Lung microvascular endothelial cell (primary cell): Measurements from ENCODE around the gene ACADS. TPM values are rescaled to one million over a fixed set of nuclear protein-coding genes. Genes with fewer than 3 reads are reported as not detected.
"Not testable (repeated sequence)": the region's sequence is repeated elsewhere in the genome, so short reads cannot be mapped to it uniquely, and the experiment has no call there.

ENCODE experiments used
- DNase-seq, 2 donors: peaks; one replicate each; pipeline versions ENCODE4 v3.0.0 to v3.0.0-alpha.2; 2010; ENCODE audit warnings: low read depth in 2 of 2
- total RNA-seq: library from RNA; depleted of rRNA; stranded (reverse); fragments of >200 nt; gene quantifications from 2 replicates; pipeline ENCODE4 v1.2.1, GENCODE V29; 2014

The ACADS gene
- total RNA-seq, 1 donor from 2014 or later, result 23.0 TPM

DNA sequence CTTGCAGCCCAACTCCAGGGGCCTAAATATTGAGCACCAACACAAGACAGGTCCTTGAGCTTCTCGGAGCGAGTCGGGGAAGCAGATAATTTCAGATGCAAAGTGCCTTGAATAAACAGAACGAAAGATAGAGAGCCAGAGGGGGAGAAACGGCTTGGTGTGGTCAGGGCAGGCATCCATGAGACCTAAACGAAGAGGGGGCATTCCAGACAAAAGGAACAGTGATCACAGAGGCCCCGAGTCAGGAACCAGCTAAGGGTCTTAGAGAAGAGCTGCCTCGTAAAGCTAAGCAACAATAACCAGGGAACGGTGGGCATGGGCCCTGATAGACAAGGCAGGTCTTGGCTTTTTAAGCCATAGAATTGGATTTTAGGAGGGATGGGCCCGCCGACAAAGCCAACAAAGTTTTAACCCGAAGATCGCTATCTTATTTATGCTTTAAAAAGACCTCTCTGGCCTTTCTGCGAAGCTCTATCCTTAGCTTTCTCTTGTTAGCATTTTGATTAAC lies 421 bp upstream of the ACADS start:
- no peak for DNase-seq

DNA sequence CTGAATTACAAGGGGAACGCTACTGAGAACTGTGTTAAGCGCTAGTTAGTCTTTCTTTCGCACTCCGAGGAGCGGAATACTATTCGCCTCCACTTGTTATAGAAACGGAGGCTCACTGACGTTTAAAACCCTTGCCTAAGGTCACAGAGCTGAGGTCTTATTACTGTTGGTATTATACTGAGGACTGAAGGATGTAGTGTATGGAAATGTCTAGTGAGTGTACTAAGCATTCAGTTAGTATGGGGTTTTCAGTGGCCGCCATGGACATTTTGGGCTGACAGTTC lies 826 bp downstream of the ACADS start:
- DNase-seq, result no peak

- DNase-seq, result no peak
Observed at GRCh38 chr12:120726961-120727360, 1.3 kb downstream of the ACADS start.

DNA sequence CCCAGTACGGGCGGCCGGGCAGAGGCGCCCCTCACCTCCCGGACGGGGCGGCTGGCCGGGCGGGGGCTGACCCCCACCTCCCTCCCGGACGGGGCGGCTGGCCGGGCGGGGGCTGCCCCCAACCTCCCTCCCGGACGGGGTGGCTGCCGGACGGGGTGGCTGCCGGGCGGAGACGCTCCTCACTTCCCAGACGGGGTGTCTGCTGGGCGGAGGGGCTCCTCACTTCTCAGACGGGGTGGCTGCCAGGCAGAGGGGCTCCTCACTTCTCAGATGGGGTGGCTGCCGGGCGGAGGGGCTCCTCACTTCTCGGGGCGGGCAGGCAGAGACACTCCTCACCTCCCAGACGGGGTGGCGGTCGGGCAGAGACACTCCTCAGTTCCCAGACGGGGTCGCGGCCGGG lies 6.6 kb downstream of the ACADS start:
- DNase-seq, result not testable (repeated sequence)

DNA sequence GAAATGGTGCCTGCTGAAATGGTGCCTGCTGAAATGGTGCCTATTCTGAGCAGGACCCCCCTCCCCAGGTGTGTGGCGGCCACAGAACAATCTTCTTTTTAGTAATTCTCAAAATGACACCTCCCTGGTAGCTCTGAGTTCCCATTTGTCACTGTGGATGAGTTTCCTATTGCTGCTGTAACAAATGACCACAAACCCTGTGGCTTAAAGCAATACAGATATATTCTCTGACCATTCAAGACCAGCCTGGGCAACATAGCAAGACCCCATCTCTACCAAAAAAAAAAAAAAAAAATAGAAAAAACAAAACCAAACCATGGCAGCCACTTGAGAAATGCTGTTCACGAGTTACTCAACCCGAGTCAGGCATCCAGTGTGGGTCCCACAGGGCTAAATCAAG lies 7.9 kb downstream of the ACADS start:
- no peak for DNase-seq

GRCh38 chr12:120734210-120734609 lies 8.6 kb downstream of the ACADS start:
- no peak for DNase-seq

DNA sequence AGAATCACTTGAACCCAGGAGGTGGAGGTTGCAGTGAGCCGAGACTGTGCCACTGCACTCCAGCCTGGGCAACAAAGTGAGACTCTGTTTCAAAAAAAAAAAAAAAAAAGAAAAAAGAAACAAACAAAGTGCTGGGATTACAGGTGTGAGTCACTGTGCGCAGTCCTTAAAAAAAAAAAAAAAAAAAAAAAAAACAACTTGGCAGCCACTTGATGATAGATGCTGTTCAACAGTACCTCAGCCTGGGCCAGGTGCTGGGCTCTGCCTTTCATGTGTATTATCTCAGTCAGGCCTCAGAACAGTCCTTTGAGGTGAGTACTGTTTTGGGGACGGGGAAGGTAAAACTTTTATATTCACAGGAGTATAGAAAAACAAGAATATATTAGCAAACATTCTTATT lies 9.6 kb downstream of the ACADS start:
- DNase-seq, result no peak

DNA sequence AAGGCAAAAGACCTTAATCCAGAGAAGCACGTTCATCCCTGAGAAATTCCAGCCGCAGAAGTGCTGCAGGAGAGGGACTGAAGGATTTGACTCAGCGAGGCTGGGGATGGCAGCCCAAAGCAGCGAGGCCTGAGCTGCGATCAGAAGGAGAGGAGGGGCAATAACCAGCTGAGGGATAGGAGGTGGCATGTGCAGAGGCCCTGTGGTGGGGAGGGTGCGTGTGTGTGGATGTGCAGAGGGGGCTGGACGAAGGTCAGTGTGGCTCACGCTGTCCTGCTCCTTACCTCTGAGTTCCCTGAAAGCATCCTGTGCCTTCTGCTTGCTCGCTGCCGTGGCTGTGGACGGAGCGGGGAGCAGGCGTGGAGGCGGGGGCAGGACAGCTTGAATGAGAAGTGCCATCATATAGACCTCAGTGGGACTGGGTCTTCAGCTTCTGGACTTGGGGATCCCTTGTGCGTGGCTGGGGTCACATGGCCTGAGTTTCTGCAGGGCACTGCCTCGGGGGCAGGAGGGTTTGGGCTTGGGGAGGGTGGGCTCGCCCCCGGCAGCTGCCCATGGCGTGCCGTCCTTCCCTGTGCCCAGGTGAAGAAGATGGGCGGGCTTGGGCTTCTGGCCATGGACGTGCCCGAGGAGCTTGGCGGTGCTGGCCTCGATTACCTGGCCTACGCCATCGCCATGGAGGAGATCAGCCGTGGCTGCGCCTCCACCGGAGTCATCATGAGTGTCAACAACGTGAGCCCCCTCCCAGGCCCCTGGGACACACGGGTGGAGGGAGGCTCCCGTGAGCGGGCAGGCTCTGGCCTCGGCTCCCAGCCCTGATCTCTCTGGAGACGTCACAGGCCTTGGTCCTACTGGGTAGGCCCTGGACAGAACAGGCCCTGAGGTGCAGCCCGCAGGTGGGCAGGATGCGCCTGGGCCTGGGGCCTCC lies 11.0 kb downstream of the ACADS start:
- DNase-seq, result no peak

DNA sequence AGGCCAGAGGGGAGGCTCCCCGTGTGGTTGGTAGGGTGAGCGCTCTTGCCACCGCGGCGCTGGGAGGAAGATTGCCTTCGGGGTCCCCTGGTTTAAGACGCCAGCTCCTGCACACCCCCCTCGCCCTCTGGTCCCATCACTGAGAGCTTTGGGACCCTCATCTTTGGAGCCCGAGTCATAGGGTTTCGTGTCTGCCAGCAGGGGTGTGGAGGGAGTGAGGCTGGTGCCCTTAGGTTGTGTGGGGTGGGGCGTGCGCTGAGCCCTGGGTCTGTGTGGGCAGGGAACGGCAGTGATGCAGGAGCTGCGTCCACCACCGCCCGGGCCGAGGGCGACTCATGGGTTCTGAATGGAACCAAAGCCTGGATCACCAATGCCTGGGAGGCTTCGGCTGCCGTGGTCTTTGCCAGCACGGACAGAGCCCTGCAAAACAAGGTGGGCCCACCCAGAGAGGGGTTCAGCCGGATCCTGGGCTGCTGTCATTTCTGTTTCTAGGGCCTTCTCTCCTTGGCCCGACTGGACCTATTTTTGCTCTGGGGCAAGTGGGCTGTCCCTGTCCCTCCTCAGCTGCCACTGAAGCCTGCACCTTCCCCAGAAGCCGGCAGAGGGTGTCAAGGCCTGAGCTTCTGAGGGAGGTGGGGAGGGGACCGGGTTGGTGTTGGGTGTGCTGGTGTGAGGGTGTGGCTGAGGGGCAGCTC lies 12.1 kb downstream of the ACADS start:
- no peak for DNase-seq

- DNase-seq, result no peak
Observed at GRCh38 chr12:120738252-120739030, 12.8 kb downstream of the ACADS start.

DNA sequence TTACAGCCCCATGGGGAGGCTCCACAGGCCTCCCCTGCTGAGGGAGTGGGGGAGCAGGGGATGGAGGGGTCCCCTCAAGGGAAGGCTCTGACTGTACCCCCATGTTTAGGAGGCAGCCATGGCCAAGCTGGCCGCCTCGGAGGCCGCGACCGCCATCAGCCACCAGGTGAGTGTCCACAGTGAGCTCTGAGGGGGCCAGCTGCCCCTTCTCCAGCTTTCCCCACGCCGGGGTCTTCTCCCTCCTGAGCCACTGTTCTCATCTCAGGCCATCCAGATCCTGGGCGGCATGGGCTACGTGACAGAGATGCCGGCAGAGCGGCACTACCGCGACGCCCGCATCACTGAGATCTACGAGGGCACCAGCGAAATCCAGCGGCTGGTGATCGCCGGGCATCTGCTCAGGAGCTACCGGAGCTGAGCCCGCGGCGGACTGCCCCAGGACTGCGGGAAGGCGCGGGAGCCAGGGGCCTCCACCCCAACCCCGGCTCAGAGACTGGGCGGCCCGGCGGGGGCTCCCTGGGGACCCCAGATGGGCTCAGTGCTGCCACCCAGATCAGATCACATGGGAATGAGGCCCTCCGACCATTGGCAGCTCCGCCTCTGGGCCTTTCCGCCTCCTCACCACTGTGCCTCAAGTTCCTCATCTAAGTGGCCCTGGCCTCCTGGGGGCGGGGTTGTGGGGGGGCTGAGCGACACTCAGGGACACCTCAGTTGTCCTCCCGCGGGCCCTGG lies 13.6 kb downstream of the ACADS start:
- no peak for DNase-seq

- no peak for DNase-seq
Observed at GRCh38 chr12:120739821-120740613, 14.4 kb downstream of the ACADS start.

- DNase-seq, result no peak
Observed at GRCh38 chr12:120740871-120741270, 15.2 kb downstream of the ACADS start.

DNA sequence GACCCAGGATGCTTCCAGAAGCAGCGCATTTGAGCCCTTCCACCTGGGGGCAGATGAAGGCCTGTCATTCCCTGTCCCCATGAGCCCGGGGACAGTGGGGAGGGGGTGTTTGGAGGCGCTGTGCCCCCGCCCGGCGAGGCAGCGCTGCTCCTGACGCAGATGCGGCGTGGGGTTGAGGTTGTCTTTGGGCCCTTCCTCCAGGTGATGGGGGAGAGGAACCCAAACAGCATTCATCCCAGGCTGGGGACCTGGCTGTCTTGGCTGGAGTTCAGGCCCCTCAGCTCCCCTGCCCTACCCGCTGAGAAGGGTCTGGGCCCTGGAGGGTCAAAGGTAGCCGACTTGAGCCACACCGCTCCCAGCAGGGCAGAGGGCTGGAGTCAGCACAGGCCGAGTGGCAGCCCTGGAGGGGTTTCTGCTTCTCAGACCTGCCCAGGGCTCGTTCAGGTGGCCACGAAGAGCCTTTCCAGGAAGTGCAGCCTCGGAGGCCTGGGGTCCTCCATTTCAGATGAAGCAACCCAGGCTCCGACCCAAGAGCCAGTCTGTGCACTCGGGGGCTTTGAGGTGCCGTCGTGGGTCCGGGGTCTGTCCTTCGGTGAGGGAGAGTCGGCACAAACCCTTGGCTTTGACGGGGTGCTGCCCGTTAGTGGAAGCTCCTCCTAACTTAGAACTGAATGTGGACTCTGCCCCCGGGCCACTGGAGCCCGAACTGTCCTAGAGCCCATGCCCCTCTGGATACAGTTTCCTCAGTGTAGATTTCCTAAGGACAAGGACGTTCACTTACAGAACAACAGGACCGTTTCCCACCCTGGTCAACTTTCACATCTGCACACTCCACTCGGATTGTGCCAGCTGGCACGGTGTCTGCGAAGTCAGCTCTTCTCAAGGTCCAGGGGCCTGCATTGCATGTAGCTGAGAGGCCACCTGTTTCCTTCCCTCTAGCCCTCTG lies 16.1 kb downstream of the ACADS start:
- DNase-seq, result peak in 1 of 2 donors; percentile 55

DNA sequence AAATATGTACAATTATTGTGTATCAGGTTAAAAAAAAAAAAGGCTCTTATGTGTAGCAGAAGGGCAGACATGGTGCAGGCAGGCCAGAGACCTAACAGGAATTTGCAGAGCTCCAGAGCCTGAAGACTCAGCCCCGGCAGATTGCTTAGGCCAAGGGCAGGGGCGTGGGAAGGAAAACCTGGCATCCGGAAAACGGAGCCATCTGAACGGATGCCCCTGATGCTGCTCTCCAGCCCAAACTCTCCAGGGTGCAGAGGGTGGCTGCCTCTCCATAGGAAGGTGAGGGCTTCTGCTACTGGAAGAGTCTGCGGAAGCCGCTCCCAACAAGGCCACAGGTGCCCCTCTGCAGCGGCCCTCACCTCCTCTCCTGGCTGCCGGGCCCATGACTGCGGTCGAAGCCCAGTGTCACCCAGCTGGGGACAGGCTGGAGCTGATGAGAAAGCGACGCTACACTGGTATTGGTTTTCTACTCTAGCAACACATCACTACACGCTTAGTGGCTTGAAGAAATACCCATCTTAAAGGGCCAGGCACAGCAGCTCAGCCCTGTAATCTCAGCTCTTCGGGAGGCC lies 19.4 kb downstream of the ACADS start:
- no peak for DNase-seq

DNA sequence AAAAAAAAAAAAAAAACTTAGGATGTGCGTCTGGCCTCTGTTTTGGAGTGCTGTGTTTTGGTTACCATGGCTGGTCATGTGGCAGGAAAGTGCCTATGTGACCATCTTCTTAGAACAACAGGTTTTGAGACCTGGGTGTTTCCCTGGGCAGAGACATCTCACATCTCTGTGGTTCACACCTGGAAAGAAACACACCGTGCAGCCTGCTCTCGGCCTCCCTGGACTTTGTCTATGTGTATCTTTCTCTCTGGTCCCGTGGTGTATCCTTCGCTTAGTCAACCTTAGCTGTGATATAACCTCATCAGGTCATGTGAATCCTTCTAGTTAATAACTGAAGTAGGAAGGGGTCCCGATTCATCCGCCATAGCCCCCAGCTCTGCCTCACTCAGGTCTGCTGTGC lies 22.6 kb downstream of the ACADS start:
- peak in 1 of 2 donors; percentile 33 for DNase-seq

DNA sequence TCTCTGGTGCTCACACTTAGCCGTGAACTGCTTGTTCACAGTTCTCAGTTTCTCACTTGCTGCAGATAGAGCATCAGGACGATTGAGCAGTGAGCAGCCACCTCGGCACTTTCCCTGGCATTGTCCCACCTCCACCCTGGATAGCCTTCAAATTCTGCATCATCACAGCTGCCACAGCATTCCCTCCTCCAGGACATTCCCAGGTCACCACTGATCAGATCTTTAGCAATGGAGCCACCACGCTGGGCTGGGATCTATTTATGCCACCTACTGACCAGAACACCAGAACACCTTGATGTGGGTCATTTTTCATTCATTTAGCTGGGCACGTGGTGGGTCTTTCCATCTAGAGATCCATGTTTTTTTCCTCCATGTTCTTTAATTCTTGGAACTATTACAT lies 23.6 kb downstream of the ACADS start:
- no peak for DNase-seq

GRCh38 chr12:120750806-120751205 lies 25.2 kb downstream of the ACADS start:
- DNase-seq, result no peak

- DNase-seq, result no peak
Observed at GRCh38 chr12:120751389-120751788, 25.8 kb downstream of the ACADS start.
